Measurements from ENCODE around the gene PSMC6. TPM values are rescaled to one million over a fixed set of nuclear protein-coding genes. Genes with fewer than 3 reads are reported as not detected.

The PSMC6 gene
- total and polyA plus RNA-seq, 2 of the 8 experiments (the other 6 are each of a cell fraction or from before 2014, with no cell fraction given): 45.1 to 107 TPM

DNA sequence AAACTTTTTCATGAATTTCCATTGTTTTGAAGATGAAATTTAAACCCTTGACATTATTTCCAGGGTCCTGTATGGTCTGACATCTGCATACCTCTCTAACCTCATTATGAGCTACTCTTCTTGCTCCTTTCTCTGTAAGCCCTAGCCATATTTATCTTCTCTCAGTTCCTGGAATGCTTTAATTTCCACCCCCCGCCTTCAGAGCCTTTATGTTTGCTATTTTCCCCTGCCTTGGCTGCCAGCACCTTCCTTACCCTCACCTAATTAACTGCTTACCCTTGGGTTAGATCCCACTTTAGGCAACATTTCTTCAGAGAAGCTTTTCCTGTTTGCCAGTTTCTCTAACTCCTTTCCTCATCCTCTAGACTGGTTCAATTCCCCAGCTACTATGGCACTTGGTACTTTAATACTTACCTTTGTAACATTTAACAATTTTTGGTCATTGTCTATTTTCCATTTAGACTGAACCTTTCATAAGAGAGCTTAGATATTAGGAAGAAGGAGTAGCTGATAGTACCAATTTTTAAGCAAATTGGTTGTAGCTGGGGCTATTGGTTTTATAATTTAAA, 29.0 kb downstream of the PSMC6 start:
- Histone ChIP-seq H3K9ac (replicated peaks in 1 of 4; ENCODE audit: extremely low read depth in 1 of 4, low read depth in 3 of 4, low read length in 3 of 4) (no peak overlapping the region), H4K91ac (replicated peaks; ENCODE audit: insufficient read length, low read length) (no peak overlapping the region), H3K79me2 (ENCODE audit: control insufficient read depth in 1 of 2, insufficient read depth in 2 of 2, low read length in 2 of 2) (peaks cover 0 to 84% of the 10 kb centered on the region in 2 experiments; a peak in 3 of 4 replicates), H2BK15ac (ENCODE audit: low read length) (no peak overlapping the region), H3K23me2 (ENCODE audit: low read depth, low read length) (no peaks in the 10 kb centered on the region), H2AFZ (ENCODE audit: low read length) (no peak overlapping the region), H3K4me3 (ENCODE audit: extremely low read depth in 1 of 4, insufficient read depth in 2 of 4, low read depth in 3 of 4, low read length in 4 of 4) (no peak overlapping the region), H3K4me1 (replicated peaks in 1 of 4; ENCODE audit: control insufficient read depth in 3 of 4, insufficient read depth in 4 of 4, low read length in 3 of 4) (peaks cover 0 to 5% (median 3%) of the 10 kb centered on the region in 4 experiments; a peak in 4 of 7 replicates), H4K8ac (ENCODE audit: extremely low read depth, insufficient read depth, low read length) (no peak overlapping the region), H2BK5ac (ENCODE audit: low read depth, low read length) (no peak overlapping the region), H2BK120ac (replicated peaks; ENCODE audit: low read depth, low read length) (no peak overlapping the region), H2BK12ac (ENCODE audit: low read depth, low read length) (no peak overlapping the region), H3K4me2 (ENCODE audit: insufficient read depth in 1 of 2, low read depth in 2 of 2, low read length in 2 of 2) (no peak overlapping the region; a peak in 1 of 4 replicates), H3K23ac (ENCODE audit: insufficient read length) (no peak overlapping the region), H2AK5ac (ENCODE audit: low read depth, low read length) (no peak overlapping the region), H3K18ac (ENCODE audit: extremely low read depth, low read length) (no peak overlapping the region), H3K9me3 (ENCODE audit: insufficient read depth in 2 of 2, low read depth in 1 of 2, low read length in 1 of 2) (no peaks in the 10 kb centered on the region), H3K14ac (ENCODE audit: insufficient read length) (no peak overlapping the region), H2BK20ac (ENCODE audit: low read length) (no peak overlapping the region), H3K79me1 (ENCODE audit: low read depth, low read length) (0 out of 2 replicates have a peak, but pooled peaks cover 3% of the 10 kb centered on the region), H3K56ac (replicated peaks; ENCODE audit: insufficient read length, low read depth, low read length) (no peak overlapping the region), H3K27me3 (replicated peaks in 1 of 4; ENCODE audit: control insufficient read depth in 3 of 4, extremely low read depth in 1 of 4, insufficient read depth in 3 of 4, low read length in 3 of 4) (no peaks in the 10 kb centered on the region), H3K27ac (ENCODE audit: low read depth, low read length) (no peak overlapping the region), H4K20me1 (replicated peaks in 1 of 2; ENCODE audit: control insufficient read depth in 1 of 2, insufficient read depth in 2 of 2, low read length in 2 of 2) (peaks cover 0 to 2% of the 10 kb centered on the region in 2 experiments), H3K4ac (replicated peaks; ENCODE audit: insufficient read length, low read depth, low read length) (no peak overlapping the region), H3K36me3 (ENCODE audit: control insufficient read depth in 2 of 4, insufficient read depth in 4 of 4, low read length in 3 of 4) (peaks cover 0 to 8% (median 0%) of the 10 kb centered on the region in 4 experiments; a peak in 1 of 8 replicates), H4K5ac (ENCODE audit: insufficient read length, low read depth, low read length) (no peak overlapping the region)
- DNase-seq (ENCODE audit: low read depth in 1 of 2, low spot score in 2 of 2) (no peak), FAIRE-seq (no peak)
- CTCF ChIA-PET (ENCODE audit: partially characterized antibody): interaction anchor here (1.0 to 2.3 kb wide), 5 partner anchors 13 to 319 kb away, joined by 3 to 8 read pairs (median 4); no protein-coding TSS in a partner anchor
- TF ChIP-seq SP1 (IDR thresholded peaks at IDR 0.05; ENCODE audit: low read depth, low read length): no peak
- TF ChIP-seq KDM4A (IDR thresholded peaks at IDR 0.05; ENCODE audit: low read depth, low read length, severe bottlenecking): no peak
- TF ChIP-seq MAFK (IDR thresholded peaks at IDR 0.05; ENCODE audit: low read depth, low read length): no peak
- TF ChIP-seq YY1 (IDR thresholded peaks at IDR 0.05; ENCODE audit: low read depth, low read length): no peak
- WGBS, 2 experiments (ENCODE audit: extremely low coverage in 1 of 2, insufficient coverage in 1 of 2, insufficient read length in 1 of 2, insufficient replicate concordance in 2 of 2, low coverage in 1 of 2, low lambda C conversion rate in 2 of 2, missing lambda C conversion rate in 1 of 2): 56% methylated on average over 1 of the region's 1 CpG; no CpG with 5 or more reads in 1 of the 2 experiments
- POLR2A ChIA-PET (ENCODE audit: partially characterized antibody): interaction anchor here (1.7 to 1.9 kb wide), 2 partner anchors 8 to 29 kb away, joined by 4 to 5 read pairs; partner anchors contain the start of gene PSMC6

Data from H1 (cell line).